Type B pancreatic cell (in vitro differentiated cells): Measurements from ENCODE around the gene CD47. TPM values are rescaled to one million over a fixed set of nuclear protein-coding genes. Genes with fewer than 3 reads are reported as not detected.

Source experiments
- DNase-seq: peaks from one replicate; pipeline ENCODE4 v3.0.0; 2021; ENCODE audit warnings: mixed read lengths; ENCODE audit not compliant: unreplicated experiment; ENCODE audit errors: extremely low spot score
- H3K27ac Mint-ChIP-seq: 2 replicates; pipeline ENCODE4 v1.8.0; 2021; ENCODE audit warnings: mild to moderate bottlenecking, mixed read lengths
- H3K27me3 Mint-ChIP-seq: 2 replicates; pipeline ENCODE4 v1.8.0; 2021; ENCODE audit warnings: mixed read lengths
- H3K36me3 Mint-ChIP-seq: 2 replicates; pipeline ENCODE4 v1.8.0; 2021; ENCODE audit warnings: mixed read lengths
- H3K4me1 Mint-ChIP-seq: one replicate; pipeline ENCODE4 v1.8.0; 2021; ENCODE audit warnings: mixed read lengths; ENCODE audit not compliant: unreplicated experiment
- H3K4me3 Mint-ChIP-seq: 2 replicates; pipeline ENCODE4 v1.8.0; 2021; ENCODE audit warnings: mild to moderate bottlenecking, mixed read lengths
- H3K9me3 Mint-ChIP-seq: 2 replicates; pipeline ENCODE4 v1.8.0; 2021; ENCODE audit warnings: mixed read lengths
- CTCF ChIP-seq: fragments of 200-600 bp; sonication (generic); conservative IDR thresholded peaks from 2 replicates; pipeline ENCODE4 v1.5.0; 2021; ENCODE audit warnings: antibody characterized with exemption, mild to moderate bottlenecking
- total RNA-seq: library from RNA; stranded (reverse); gene quantifications from 2 replicates; pipeline ENCODE4 v1.2.1, GENCODE V29; 2021; ENCODE audit warnings: low replicate concordance

Gene CD47
- total RNA-seq, 1 donor from 2014 or later: 113 TPM

- no peak for DNase-seq
- no peak overlapping the region for H3K4me3 Mint-ChIP-seq
These were observed 46.1 kb downstream of the CD47 start for GRCh38 chr3:108044699-108045098.

DNA sequence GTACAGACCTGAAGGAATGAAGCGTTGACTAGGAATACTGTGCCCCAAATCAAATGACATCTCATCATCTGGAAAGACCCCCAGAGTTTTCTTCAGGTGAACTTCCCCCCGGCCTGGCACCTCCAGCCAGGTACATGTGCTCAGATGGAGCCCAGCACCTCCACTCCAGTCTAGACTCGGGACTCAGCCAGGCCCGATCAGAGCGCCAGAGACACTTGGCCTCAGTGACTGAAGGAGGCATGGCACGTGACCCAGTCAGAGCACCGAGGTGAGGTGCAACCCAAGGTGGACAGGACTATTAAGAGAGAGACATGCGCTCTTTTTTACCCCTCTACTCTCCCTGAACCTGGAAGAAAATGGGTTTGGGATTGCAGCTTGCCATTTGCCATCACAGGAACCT, 48.5 kb downstream of the CD47 start:
- no peak for TF ChIP-seq CTCF
- H3K4me1 Mint-ChIP-seq: peaks cover 13% of the 10 kb centered on the region
- H3K27me3 Mint-ChIP-seq: no peaks in the 10 kb centered on the region
- H3K9me3 Mint-ChIP-seq: no peaks in the 10 kb centered on the region
- no peak overlapping the region for H3K4me3 Mint-ChIP-seq
- DNase-seq: no peak
- peaks cover 19% of the 10 kb centered on the region for H3K36me3 Mint-ChIP-seq
- no peak overlapping the region for H3K27ac Mint-ChIP-seq

More at GRCh38 chr3:108044699-108045098, 46.1 kb downstream of the CD47 start:
- Mint-ChIP-seq H3K9me3 (no peaks in the 10 kb centered on the region), H3K36me3 (peaks cover 28% of the 10 kb centered on the region), H3K4me1 (peaks cover 4% of the 10 kb centered on the region), H3K27ac (no peak overlapping the region), H3K27me3 (no peaks in the 10 kb centered on the region)
- no peak for TF ChIP-seq CTCF

GRCh38 chr3:108041253-108041652, 49.6 kb downstream of the CD47 start:
- H3K27me3 Mint-ChIP-seq: no peaks in the 10 kb centered on the region
- H3K36me3 Mint-ChIP-seq: peaks cover 16% of the 10 kb centered on the region
- no peak overlapping the region for H3K27ac Mint-ChIP-seq
- no peak for TF ChIP-seq CTCF
- H3K9me3 Mint-ChIP-seq: no peaks in the 10 kb centered on the region
- H3K4me3 Mint-ChIP-seq: no peak overlapping the region
- peaks cover 22% of the 10 kb centered on the region for H3K4me1 Mint-ChIP-seq
- DNase-seq: no peak

DNA sequence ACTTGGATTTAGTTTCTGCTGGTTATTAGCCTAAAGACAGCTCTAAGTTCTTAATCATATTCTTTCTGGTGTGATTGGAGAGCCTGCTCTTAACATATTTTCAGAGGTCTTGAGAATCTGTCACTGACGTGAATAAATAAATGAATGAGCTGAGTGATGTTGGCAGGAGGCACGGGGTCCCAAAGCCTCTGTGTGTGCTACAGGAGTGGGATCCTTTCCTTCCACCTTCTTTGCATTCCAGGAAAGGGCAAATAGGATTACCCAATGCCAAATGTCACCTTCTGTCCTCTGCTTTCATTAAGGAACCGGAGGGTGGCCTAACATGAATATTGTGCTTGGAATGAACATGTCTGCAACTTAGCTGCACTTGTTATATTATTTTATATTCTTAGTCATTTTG, 53.1 kb downstream of the CD47 start:
- Mint-ChIP-seq H3K4me1 (peaks cover 28% of the 10 kb centered on the region), H3K27me3 (no peaks in the 10 kb centered on the region), H3K9me3 (no peaks in the 10 kb centered on the region), H3K27ac (no peak overlapping the region), H3K4me3 (no peak overlapping the region), H3K36me3 (peaks cover 17% of the 10 kb centered on the region)
- DNase-seq: no peak
- TF ChIP-seq CTCF: no peak

DNA sequence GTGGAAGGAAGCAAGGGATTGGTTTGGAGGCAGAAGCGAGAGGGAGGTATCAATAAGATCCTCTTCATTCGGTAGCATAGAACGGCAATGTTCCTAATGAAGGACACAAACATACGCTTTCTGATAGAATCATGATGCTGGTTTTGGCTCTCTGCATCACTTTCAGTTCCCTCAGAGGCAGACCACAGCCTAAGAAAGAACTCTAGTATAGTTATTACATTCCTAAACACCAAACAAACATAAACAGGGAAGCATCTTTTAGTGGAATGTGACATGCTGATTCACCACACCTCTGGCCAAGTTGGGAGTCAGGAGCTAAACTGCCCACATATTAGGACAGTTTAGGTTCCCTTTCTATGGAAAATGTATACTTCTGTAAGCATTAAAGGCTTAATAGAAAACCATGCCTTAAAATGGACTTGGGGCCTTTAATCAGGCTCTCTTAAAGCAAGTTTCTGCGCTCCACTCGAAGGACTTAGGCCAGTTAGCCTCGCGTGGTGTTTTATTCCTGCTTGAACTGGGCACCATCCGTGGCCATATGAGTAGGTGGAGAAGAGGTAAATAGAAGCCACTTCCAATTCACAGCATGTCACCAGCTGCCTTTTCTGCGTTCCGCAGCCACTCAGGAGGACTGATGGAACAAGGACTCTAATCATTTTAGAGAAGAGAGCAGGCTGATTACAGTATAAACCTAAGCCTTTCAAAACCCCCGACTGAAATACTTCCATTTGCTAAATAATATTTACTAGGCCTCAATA, 53.7 kb downstream of the CD47 start:
- no peak for TF ChIP-seq CTCF
- H3K27ac Mint-ChIP-seq: no peak overlapping the region
- no peaks in the 10 kb centered on the region for H3K9me3 Mint-ChIP-seq
- DNase-seq: no peak
- peaks cover 11% of the 10 kb centered on the region for H3K36me3 Mint-ChIP-seq
- H3K4me1 Mint-ChIP-seq: peaks cover 28% of the 10 kb centered on the region
- no peak overlapping the region for H3K4me3 Mint-ChIP-seq
- H3K27me3 Mint-ChIP-seq: no peaks in the 10 kb centered on the region
